ENCODE measurements around the gene COPS7A. TPM values are rescaled to one million over a fixed set of nuclear protein-coding genes. Genes with fewer than 3 reads are reported as not detected.

The COPS7A gene
- total RNA-seq, 1 experiment from 2014 or later: 67.8 TPM

GRCh38 chr12:6757028-6757690, 33.3 kb downstream of the COPS7A start:
- ATAC-seq (no peak), DNase-seq (ENCODE audit: low read depth, low spot score) (no peak)
- Histone ChIP-seq H3K27me3 (ENCODE audit: insufficient read depth, low read length) (no peaks in the 10 kb centered on the region), H3K4me3 (replicated peaks in 1 of 2; ENCODE audit: low read depth in 1 of 2, low read length in 2 of 2) (no peak overlapping the region), H3K36me3 (ENCODE audit: control insufficient read depth in 1 of 2, insufficient read depth in 2 of 2, low read length in 2 of 2) (no peaks in the 10 kb centered on the region), H3K9ac (ENCODE audit: low read length) (no peak overlapping the region), H3K79me2 (ENCODE audit: insufficient read depth, low read length) (peaks cover 8% of the 10 kb centered on the region), H3K4me1 (ENCODE audit: control insufficient read depth in 1 of 2, insufficient read depth in 2 of 2, low read length in 2 of 2) (peaks cover 13 to 44% of the 10 kb centered on the region in 2 experiments; a peak in 3 of 4 replicates), H3K27ac (ENCODE audit: low read depth, low read length) (no peak overlapping the region), H2AFZ (ENCODE audit: low read depth, low read length, poor library complexity, severe bottlenecking) (no peak overlapping the region), H3K9me2 (ENCODE audit: insufficient read depth) (no peaks in the 10 kb centered on the region), H4K20me1 (ENCODE audit: insufficient read depth) (no peaks in the 10 kb centered on the region), H3K9me3 (ENCODE audit: control insufficient read depth in 1 of 2, insufficient read depth in 1 of 2, low read depth in 1 of 2, low read length in 2 of 2) (no peaks in the 10 kb centered on the region), H3K4me2 (ENCODE audit: low read length) (no peak overlapping the region)
- TF ChIP-seq EZH2 (IDR thresholded peaks at IDR 0.05): no peak
- TF ChIP-seq SIN3A (IDR thresholded peaks at IDR 0.05; ENCODE audit: low read depth): no peak
- ChIA-PET POLR2A (interaction anchor here (1.1 kb wide), 1 partner anchor 9 kb away, joined by 4 read pairs; the partner anchor contains the start of gene PTMS), CTCF (no interaction called here), RAD21 (ENCODE audit: low non-redundant PET in 1 of 2, low total read pairs in 2 of 2, uncharacterized antibody in 2 of 2, unreplicated experiment in 2 of 2) (no interaction called here)
- intact Hi-C loops (cut with micrococcal nuclease): no loop called here
- no TSS peak for BruUV-seq (replicated peaks)

GRCh38 chr12:6758506-6759095, 34.8 kb downstream of the COPS7A start:
- Histone ChIP-seq H3K36me3 (ENCODE audit: control insufficient read depth in 1 of 2, insufficient read depth in 2 of 2, low read length in 2 of 2) (no peaks in the 10 kb centered on the region), H4K20me1 (ENCODE audit: insufficient read depth) (no peaks in the 10 kb centered on the region), H3K4me2 (ENCODE audit: low read length) (no peak overlapping the region), H2AFZ (ENCODE audit: low read depth, low read length, poor library complexity, severe bottlenecking) (no peak overlapping the region), H3K9me2 (ENCODE audit: insufficient read depth) (no peaks in the 10 kb centered on the region), H3K27ac (ENCODE audit: low read depth, low read length) (no peak overlapping the region), H3K79me2 (ENCODE audit: insufficient read depth, low read length) (no peaks in the 10 kb centered on the region), H3K4me1 (ENCODE audit: control insufficient read depth in 1 of 2, insufficient read depth in 2 of 2, low read length in 2 of 2) (peaks cover 28 to 57% of the 10 kb centered on the region in 2 experiments), H3K9me3 (ENCODE audit: control insufficient read depth in 1 of 2, insufficient read depth in 1 of 2, low read depth in 1 of 2, low read length in 2 of 2) (no peaks in the 10 kb centered on the region), H3K27me3 (ENCODE audit: insufficient read depth, low read length) (no peaks in the 10 kb centered on the region), H3K4me3 (replicated peaks in 1 of 2; ENCODE audit: low read depth in 1 of 2, low read length in 2 of 2) (no peak overlapping the region), H3K9ac (ENCODE audit: low read length) (no peak overlapping the region)
- ChIA-PET RAD21 (ENCODE audit: low non-redundant PET in 1 of 2, low total read pairs in 2 of 2, uncharacterized antibody in 2 of 2, unreplicated experiment in 2 of 2) (no interaction called here), CTCF (interaction anchor here (0.7 kb wide), 1 partner anchor 8 kb away, joined by 3 read pairs; the partner anchor contains the start of gene PTMS), POLR2A (interaction anchor here (1.1 kb wide), 1 partner anchor 7 kb away, joined by 4 read pairs; the partner anchor contains the start of gene PTMS)
- TF ChIP-seq FOSL1 (IDR thresholded peaks at IDR 0.05; ENCODE audit: low read depth) (no peak), ELF1 (IDR thresholded peaks at IDR 0.05; ENCODE audit: borderline replicate concordance, low read depth) (no peak), YY1 (IDR thresholded peaks at IDR 0.05; ENCODE audit: extremely low read depth, insufficient replicate concordance, low read depth, low read length) (no peak), CBX3 (IDR thresholded peaks at IDR 0.05; ENCODE audit: low read depth) (no peak), ZFX (IDR thresholded peaks at IDR 0.05) (no peak), REST (IDR thresholded peaks at IDR 0.05; ENCODE audit: low read depth) (no peak), SIN3A (IDR thresholded peaks at IDR 0.05; ENCODE audit: low read depth) (no peak), ATF3 (IDR thresholded peaks at IDR 0.05) (no peak), EZH2 (IDR thresholded peaks at IDR 0.05) (no peak), EZH2phosphoT487 (IDR thresholded peaks at IDR 0.05; ENCODE audit: borderline replicate concordance) (no peak), POLR2AphosphoS5 (IDR thresholded peaks at IDR 0.05; ENCODE audit: low read depth, low read length) (no peak), CEBPB (IDR thresholded peaks at IDR 0.05; ENCODE audit: low read depth) (no peak), TCF7L2 (IDR thresholded peaks at IDR 0.05; ENCODE audit: borderline replicate concordance, extremely low read depth, insufficient read depth, insufficient read length) (no peak)
- BruUV-seq (replicated peaks): no TSS peak
- DNase-seq (ENCODE audit: low read depth, low spot score): no peak
- no peak for ATAC-seq
- intact Hi-C loops (cut with micrococcal nuclease): no loop called here

Measured in HCT116 (cell line).